GM12865 (cell line): ENCODE measurements around the gene FOSB.

ENCODE experiments used
- DNase-seq: peaks from one replicate; pipeline ENCODE4 v3.0.0; 2010; ENCODE audit warnings: low read depth
- H3K4me3 ChIP-seq: 2 replicates; pipeline ENCODE4 v1.5.1; 2011; ENCODE audit warnings: mild to moderate bottlenecking, low read depth, low read length, control low read depth
- CTCF ChIP-seq: IDR thresholded peaks from 2 replicates; pipeline ENCODE4 v1.5.1; 2011; ENCODE audit warnings: low read length, control low read depth, low read depth, inconsistent platforms; ENCODE audit not compliant: insufficient read depth; ENCODE audit errors: missing control alignments

The FOSB gene

GRCh38 chr19:45467456-45468158, at the start of gene FOSB:
TSS of gene FOSB (plus strand) at chr19:45467996. CDS start at chr19:45468587, 591 bp downstream.
- TF ChIP-seq CTCF: no peak
- H3K4me3 ChIP-seq: peak within 1 kb of the TSS; percentile 84
- peak; percentile 96 for DNase-seq

- TF ChIP-seq CTCF: no peak
- no peak for DNase-seq
- no peak overlapping the region for H3K4me3 ChIP-seq
Measured at GRCh38 chr19:45418802-45419201, 49.0 kb upstream of the FOSB start.

GRCh38 chr19:45419396-45419795, 48.4 kb upstream of the FOSB start:
- no peak for TF ChIP-seq CTCF
- H3K4me3 ChIP-seq: peak overlapping the region; percentile 4; the same call in 1 of the 2 replicates
- peak; percentile 86 for DNase-seq

GRCh38 chr19:45419895-45420294, 47.9 kb upstream of the FOSB start:
- no peak for DNase-seq
- no peak for TF ChIP-seq CTCF
- H3K4me3 ChIP-seq: no peak overlapping the region

GRCh38 chr19:45420356-45420755, 47.4 kb upstream of the FOSB start:
- no peak for TF ChIP-seq CTCF
- no peak overlapping the region for H3K4me3 ChIP-seq
- DNase-seq: no peak

GRCh38 chr19:45420871-45421270, 46.9 kb upstream of the FOSB start:
- no peak overlapping the region for H3K4me3 ChIP-seq
- no peak for DNase-seq
- no peak for TF ChIP-seq CTCF
